Glomerular endothelial cell (primary cell): ENCODE results near the gene SPINDOC. TPM values are rescaled to one million over a fixed set of nuclear protein-coding genes. Genes with fewer than 3 reads are reported as not detected.
"Not testable (repeated sequence)": the region's sequence is repeated elsewhere in the genome, so short reads cannot be mapped to it uniquely, and the experiment has no call there.

Source experiments
- DNase-seq: peaks from one replicate; pipeline ENCODE4 v3.0.0-alpha.2; 2011; ENCODE audit warnings: low read depth, low spot score; ENCODE audit errors: extremely low read depth
- total RNA-seq: library from RNA; depleted of rRNA; stranded (reverse); fragments of >200 nt; gene quantifications from 2 replicates; pipeline ENCODE4 v1.2.3, GENCODE V29; 2015

Gene SPINDOC
- total RNA-seq, 1 donor from 2014 or later, result 41.6 TPM

DNA sequence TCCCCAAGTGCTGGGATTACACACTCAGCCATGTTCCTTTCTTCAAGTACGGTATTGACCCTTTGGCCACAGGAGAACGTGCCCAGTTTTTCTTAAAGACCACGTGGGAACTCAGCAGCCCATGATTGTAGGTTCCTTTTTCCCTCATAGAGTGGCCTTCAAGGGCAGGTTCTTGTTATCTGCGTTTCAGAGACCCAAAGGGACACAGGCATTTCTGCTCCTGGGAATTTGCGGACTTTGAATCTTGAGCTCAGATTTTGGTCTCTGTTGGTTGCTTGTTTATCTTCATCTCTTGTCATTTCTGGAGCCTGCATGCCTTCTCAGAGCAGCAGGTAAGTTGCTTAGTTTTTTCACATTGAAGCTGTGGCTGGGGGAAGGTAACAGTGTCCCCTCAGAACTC lies 37.7 kb downstream of the SPINDOC start:
- no peak for DNase-seq

DNA sequence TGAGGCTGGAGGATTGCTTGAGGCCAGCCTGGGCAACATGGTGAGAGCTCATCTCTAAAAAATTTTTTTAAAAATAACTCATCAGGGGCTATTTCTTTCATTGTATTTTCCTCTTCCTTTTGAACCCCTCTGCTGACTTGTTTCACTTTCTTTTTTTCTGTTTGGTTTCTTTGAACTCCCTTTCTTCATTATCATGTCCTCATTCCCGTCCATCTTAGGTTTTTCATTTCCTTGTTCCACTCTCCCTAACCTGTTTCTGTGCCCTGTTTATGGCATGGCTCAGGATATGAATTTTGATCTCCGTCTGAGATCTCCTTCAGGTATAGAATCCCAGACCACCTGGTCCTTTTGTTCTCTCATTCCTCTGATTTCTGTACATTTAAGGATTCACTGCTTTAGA lies 38.1 kb downstream of the SPINDOC start:
- no peak for DNase-seq

GRCh38 chr11:63853476-63853875 lies 40.2 kb downstream of the SPINDOC start:
- DNase-seq, result no peak

DNA sequence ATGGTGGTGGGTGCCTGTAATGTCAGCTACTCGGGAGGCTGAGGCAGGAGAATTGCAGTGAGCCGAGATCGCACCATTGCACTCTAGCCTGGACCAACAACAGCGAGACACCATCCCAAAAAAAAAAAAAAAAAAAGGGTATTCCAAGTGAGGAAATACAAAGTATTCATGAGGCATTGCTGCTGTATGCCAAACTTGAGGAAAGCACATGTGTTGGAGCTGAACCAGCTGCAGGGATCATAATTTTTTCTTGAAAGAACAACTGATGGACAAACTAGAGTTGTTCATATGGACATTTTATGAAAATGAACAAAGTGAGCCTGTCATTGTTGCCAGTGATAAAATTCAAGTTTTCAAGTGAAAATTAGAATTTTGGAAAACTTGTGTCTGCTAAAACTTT lies 41.4 kb downstream of the SPINDOC start:
- no peak for DNase-seq

GRCh38 chr11:63855975-63856374 lies 42.7 kb downstream of the SPINDOC start:
- DNase-seq, result no peak

DNA sequence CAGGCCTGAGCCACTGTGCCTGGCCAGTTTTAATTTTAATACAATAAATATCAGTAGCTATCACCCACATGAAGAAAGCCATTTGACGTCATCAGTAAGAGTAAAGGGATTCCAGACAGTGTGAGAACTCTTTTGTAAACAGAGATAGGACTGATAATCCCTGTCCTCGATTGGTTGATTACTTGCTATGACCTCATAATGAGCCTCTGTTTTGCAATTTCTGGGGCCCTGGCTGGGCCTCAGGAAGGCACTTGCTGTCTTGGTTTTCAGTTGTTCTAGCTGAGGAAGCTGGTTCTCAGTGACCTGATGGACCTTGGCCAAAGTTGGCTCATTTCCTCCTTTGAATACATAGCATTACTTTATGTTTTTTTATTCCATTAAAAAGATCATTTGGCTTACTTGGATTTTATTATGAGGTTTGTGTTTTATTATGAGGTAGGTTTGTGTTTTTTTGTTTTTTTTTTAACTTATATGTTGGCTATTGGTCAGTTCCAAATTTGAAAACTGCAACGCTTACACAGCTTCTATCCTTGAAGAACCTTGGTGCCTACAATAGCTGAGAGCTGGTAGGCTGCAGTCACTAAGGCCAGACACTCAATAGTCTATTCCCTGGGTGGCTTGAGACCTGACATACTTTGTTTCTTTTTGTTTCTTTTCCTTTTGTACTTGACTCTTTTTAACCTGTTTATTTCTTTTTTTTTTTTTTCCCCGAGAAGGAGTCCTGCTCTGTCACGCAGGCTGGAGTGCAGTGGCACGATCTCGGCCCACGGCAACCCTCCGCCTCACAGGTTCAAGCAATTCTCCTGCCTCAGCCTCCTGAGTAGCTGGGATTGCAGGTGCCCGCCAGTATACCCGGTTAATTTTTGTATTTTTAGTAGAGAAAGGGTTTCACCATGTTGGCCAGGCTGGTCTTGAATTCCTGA lies 45.6 kb downstream of the SPINDOC start:
- DNase-seq, result peak; percentile 44

- no peak for DNase-seq
Observed at GRCh38 chr11:63862923-63863322, 49.7 kb downstream of the SPINDOC start.

GRCh38 chr11:63863620-63864019 lies 50.4 kb downstream of the SPINDOC start:
- DNase-seq, result not testable (repeated sequence)

DNA sequence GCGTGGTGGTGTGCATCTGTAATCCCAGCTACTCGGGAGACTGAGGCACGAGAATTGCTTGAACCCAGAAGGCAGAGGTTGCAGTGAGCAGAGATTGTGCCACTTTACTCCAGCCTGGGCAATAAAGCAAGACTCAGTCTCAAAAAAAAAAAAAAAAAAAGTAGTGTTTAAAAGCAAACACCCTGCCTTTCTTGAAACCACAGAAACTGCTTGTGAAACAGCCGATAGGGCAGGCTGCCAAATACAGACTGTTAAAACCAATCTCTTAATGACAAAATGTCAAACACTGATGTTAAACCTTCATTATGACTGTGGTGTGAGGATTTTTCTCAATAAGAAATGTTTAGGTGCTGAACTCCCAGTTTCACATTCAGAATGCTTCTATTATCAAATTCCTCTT lies 53.0 kb downstream of the SPINDOC start:
- DNase-seq, result no peak

GRCh38 chr11:63867511-63867910 lies 54.3 kb downstream of the SPINDOC start:
- no peak for DNase-seq

GRCh38 chr11:63868399-63869064 lies 55.3 kb downstream of the SPINDOC start:
- DNase-seq, result no peak

GRCh38 chr11:63869171-63869591 lies 55.9 kb downstream of the SPINDOC start:
- DNase-seq, result no peak

DNA sequence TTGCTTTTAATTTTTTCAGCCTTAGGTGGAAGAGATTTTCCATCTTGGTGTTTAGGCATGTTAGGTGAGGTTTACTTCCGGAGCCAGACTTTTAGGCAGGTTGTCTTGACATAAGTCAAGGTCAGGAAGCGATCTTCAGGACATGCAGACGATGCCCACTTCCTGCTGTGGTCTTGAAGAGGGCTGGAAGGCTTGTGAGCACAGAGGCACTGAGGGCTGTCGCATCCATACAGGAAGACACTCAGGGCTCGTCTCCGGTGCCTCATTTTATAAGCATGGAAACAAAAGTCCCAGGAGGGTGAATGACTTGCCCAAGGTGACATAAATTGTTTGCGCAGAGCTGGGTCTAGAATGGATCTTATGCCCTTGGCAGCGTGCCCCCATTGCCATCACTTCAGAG lies 56.4 kb downstream of the SPINDOC start:
- no peak for DNase-seq

DNA sequence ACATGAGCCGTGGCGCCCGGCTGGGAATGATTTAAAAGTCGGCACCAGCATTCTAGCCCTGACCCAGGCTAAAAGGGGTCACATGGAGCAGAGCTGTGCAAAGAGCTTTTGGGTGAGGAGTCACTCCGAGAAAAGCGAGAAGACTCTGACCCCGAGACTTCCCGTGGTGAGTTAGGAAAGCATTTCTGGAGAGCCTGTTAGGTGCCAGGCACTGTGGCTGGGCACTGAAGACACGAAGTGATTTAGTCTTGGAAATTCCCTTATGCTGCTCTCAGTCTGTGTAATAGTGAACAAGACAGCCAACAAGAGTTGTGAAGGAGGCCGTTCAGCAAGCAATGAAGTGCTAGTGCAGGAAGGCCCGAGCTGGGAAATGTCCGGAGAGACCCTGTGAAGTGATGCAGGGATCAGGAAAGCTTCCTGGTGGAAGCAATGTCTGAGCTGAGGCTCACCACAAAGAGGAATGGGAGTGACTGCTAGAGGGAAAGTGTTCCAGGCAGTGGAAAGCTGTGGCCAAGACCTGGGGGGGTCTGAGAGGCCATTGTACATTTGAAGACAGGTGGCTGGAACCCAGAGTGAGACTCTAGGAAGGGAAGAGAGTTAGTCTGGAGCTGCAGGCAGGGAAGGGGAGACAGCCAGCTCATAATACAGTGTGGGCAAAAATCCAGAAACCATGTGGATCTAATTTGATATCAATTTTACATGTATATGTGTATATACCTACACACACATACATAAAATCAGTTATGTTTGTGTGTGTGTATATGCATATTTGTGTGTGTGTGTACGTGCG lies 57.3 kb downstream of the SPINDOC start:
- DNase-seq, result no peak

GRCh38 chr11:63871962-63872799 lies 58.9 kb downstream of the SPINDOC start:
- DNase-seq, result peak; percentile 75

GRCh38 chr11:63872800-63873197 lies 59.5 kb downstream of the SPINDOC start:
- DNase-seq, result no peak

DNA sequence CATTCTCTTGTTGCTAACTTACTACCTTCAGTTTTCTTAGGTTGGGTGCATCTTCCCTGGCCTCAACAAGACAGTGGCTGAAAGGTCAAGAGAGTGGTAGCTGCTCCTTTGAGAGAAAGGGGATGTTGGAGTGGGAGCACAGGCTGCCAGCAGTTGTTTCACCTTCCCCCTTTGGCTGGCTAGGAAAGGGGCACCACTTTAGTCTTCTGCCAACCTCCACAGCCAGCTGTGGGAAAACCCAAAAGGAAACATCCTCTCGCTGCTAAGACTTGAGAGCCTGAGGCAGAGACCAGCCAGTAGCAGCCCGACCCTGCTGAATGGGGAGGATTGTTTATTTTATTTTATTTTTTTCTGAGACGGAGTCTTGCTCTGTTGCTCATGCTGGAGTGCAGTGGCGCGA lies 60.1 kb downstream of the SPINDOC start:
- no peak for DNase-seq

GRCh38 chr11:63874511-63874910 lies 61.3 kb downstream of the SPINDOC start:
- DNase-seq, result no peak

DNA sequence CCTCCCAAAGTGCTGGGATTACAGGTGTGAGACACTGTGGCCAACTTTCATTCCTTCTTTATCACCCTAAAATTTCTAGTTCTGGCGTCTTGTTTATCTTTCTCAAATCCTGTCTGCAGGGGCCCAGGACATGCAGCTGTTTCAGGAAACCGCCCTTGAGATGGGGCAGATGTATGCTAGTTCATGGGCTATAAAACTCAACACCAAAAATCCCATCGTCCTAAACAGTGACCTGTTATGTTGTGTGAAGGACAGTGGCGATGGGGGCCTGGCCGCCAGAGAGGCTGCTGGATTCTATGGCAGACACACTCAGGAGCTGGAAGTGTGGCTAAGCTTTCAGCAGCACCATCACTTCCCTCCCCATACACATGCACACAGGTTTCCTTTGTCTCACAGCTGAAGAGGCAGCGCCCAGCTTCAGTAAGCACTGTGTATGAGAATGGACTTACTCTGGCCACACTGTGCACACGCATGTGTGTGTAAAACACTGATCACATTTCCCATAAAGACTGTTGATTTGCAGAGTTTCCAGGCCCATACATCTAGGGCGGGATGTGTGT lies 62.3 kb downstream of the SPINDOC start:
- no peak for DNase-seq

DNA sequence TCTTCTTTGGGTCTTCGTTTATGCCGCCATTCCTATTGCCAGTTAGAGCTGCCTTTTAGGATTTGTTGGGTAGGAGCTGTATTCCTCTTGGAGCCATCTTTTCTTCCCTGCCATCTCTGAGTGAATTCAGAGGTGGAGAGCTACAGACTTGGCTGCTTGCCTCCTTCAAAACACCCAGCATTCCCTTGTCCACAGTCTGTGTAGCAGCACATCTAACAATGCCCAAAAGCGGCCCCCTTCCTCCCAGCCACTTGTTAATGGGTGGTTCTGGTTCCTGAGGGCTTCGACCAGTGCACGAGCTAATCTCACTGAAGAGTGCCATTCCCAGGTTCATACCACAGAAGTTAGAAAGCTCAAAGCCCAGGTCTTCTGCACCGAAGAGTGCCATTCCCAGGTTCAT lies 63.4 kb downstream of the SPINDOC start:
- no peak for DNase-seq
